ENCODE measurements around the gene LCP1.

LCP1 gene

DNA sequence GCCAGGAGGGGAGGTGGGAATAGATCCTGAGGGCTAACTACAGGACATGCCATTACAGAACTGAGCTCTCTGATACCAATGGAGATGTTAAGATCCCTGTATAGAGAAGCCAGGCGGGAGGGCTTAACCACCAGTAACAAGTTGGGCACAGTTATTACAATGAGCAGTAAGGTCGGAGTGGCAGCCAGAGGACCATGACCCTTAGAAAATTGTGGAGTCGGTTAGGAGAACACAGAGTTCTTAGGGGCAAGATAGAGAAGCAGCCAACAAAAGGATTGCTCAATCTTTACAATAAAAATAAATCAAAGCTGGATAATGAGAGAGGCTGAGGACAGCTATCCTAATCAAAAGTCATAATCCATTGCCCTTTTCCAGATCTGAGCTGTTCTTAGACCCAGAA, 87.5 kb downstream of the LCP1 start:
- DNase-seq, result no peak

DNA sequence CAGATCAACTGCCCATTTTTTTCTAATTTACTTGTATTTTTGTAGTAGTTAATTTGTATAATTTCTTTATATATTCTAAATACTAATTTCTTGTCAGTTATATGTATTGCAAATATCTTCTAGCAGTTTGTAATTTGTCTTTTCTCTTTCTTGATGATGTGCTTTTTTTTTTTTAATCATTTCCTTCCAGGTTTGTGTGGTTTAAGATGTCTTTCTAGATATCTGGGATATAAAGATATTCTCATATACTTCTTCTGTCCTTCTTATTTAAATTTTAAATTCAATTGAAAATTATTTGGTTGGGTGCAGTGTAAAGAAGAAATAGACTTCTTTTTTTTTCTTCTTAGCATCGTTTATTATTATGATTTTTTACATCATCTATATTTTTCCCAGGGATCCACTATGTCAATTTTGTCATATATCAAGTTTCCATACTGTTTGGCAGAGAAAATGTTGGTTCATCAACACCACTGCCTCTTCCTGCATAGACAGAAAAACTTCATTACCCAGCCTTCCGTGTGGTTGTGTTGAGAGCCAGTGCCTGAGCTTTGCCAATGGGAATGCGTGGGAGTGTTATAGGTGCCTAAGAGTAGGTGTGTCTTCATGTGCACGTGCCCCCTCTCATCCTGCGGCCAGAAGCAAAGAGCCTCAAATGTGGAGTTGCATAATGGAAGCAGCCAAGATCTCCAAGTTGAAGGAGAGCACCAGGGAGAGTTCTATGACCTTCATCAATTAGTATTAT, 93.0 kb downstream of the LCP1 start:
- no peak for DNase-seq

DNA sequence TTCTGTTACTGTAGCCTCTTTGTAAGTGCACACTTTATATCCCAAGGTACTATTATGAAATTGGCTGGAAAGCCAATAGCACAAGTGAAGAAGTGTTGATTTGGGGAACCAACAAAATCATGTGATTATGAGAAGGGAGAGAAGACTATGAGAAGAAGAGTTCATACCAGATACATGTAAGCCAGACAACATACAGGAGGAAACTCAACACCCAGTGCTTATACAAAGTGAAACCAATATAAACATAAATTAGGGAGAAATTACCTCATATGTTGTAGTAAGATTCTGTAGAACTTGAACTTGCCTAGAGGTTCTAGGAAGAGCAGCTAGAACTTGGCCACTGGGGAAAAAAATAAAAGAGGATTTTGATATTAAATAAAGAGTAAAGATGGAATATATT, 94.5 kb downstream of the LCP1 start:
- DNase-seq, result no peak

DNA sequence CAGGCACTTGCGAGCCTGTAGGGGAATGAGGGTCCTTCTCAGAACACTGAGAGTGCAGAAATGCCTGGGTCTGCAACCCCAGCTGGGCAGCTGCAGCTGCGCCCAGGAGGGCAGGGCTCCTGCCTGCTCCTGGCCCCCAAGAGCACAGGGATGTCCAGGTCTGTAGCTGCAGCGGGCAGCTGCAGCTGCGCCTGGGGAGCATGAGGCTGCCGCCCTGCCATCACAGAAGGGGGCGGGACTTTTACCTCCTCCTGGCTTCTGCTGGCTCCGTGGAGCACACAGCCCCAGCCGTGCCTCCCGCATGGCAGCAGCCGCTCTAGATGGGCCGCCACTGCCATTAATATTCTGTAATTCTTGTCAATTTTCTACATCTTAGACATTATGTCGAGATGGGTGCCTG, 95.0 kb downstream of the LCP1 start:
- no peak for DNase-seq

DNA sequence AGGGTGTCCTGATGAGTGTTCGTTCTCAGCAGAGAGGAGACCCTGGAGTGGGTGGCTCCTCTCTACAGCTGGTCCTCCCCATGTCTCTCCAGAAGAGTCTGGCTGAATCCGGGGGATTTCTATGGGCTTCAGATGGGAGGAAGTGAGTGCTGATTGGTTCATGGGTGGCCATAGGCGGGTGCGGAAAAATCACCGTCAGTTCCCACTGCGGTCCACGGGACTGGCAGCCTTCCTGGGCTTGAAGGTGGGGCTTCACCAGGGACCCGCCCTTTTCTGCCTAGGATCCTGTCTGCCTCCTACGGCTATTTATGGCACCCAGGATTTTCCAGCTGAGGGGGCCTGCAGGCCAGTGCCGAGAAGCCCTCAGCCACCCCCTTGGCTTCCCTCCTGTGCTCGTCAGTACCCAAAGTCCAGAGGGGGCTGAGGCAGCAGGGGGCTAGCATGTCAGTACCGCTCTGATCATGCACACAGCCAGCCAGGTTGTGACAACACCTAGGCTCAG, 95.5 kb downstream of the LCP1 start:
- DNase-seq, result no peak

DNA sequence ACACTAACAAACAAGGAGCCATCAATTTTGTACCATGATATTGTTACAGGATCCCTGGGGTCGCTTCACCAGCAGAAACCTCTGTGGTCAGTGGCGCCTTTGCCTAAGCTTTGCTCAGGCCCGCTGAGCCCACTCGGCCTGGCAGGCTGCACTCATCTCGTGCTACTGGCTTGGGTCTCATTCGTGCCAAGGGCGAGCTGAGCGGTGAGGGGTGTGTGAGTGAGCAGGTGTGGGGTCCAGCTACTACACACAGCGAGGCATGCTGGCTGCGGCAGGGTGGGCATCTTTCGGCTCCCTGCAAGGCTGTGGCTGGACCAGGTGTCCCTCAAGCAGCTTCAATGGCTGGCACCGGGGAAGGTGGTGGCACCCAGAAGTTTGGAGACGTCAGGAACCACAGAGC, 96.2 kb downstream of the LCP1 start:
- no peak for DNase-seq

DNA sequence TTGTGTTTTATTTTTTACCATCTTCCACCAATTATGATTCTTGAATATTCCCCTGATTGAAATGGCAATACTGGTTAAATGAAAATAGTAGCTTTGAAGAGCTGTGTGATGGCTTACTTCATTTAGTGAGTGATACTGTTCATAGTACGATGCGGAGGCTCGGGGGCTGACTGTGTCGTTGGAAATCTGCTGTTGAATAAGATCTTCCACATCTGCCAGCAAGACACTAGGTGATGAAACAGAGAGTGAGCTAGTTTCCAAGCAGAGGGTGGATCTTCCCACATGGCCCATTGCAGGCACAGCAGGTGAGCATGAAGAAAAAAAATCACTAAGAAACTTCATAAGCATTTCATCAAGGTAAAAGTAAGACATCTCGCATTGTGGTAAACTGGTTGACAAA, 99.7 kb downstream of the LCP1 start:
- no peak for DNase-seq

DNA sequence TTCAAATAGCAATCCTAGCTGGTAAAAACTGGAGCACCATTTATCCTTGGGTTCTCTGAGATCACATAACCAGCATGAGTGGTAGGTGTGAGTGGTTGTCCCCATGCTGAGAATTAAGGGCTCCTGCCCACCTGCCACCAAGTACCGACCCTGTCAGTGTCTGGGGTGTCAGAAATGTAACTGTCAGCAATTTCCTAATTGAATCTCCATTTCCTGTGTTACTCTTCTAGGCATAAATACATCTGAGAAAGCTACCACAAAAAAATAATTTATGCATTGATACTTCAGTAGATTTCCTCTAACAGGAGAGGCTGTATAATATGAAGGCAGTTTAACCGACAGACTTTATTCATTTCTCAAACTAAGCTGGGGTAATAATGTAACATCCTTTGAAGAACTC, 102.2 kb downstream of the LCP1 start:
- DNase-seq, result no peak

DNA sequence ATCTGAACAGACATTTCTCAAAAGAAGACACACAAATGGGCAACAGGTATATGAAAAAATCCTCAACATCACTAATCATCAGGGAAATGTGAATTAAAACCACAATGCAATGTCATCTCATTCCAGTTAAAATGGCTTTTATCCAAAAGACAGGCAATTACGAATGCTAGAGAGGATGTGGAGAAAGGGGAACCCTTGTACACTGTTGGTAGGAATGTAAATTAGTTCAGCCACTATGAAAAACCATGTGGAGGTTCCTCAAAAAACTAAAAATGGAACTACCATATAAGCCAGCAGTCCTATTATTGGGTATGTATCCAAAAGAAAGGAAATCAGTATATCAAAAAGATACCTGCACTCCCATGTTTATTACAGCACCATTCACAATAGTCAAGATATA, 104.7 kb downstream of the LCP1 start:
- DNase-seq, result no peak

DNA sequence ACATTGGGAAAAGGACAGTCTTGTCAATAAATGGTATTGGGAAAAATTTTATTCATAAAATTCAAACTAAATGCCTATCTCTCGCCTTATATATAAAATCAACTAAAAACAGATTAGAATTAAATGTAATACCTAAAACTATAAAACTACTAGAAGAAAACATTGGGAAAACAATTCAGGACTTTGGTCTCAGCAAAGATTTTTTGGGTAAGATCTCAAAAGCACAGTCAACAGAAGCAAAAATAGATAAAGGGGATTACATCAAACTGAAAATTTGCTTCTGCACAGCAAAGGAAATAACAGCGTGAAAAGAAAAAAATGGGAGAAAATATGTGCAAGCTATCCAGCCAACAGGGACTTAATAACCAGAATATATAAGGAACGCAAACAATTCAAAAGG, 105.2 kb downstream of the LCP1 start:
- DNase-seq, result no peak

Measured in NCI-H226 (cell line).